HL-60/S4 treated with retinoic acid at 250 ng/mL for 4 days and 3 days (cell line): ENCODE results near the gene ARHGEF35.
"Not testable (repeated sequence)": the region's sequence is repeated elsewhere in the genome, so short reads cannot be mapped to it uniquely, and the experiment has no call there.

Experiments
- in situ Hi-C: fragments of 300-500 bp; cut with MboI; formaldehyde crosslinking; loops from 2 replicates; pipeline ENCODE4 v1.7.0; 2022; ENCODE audit warnings: low sequenced_read_pairs

The ARHGEF35 gene

GRCh38 chr7:144195212-144195872, at the start of gene ARHGEF35:
TSS of gene ARHGEF35 (minus strand) at chr7:144195833. CDS start at chr7:144188383, 7,450 bp downstream.
- in situ Hi-C loops = not testable (repeated sequence)

GRCh38 chr7:144245372-144245771, 49.7 kb upstream of the ARHGEF35 start:
- in situ Hi-C loops = not testable (repeated sequence)

GRCh38 chr7:144239365-144239764, 43.7 kb upstream of the ARHGEF35 start, which contains the start of gene OR2A42:
TSS of gene OR2A42 (minus strand) at chr7:144239605. CDS start at chr7:144232843, 6,762 bp downstream.
- in situ Hi-C loops = not testable (repeated sequence)

- in situ Hi-C loops = not testable (repeated sequence)
Measured at GRCh38 chr7:144238530-144239082, 43.0 kb upstream of the ARHGEF35 start.

GRCh38 chr7:144233039-144233438, 37.4 kb upstream of the ARHGEF35 start:
- in situ Hi-C loops = not testable (repeated sequence)

GRCh38 chr7:144231027-144231426, 35.4 kb upstream of the ARHGEF35 start:
- in situ Hi-C loops = not testable (repeated sequence)

- in situ Hi-C loops = not testable (repeated sequence)
Measured at GRCh38 chr7:144228810-144229209, 33.2 kb upstream of the ARHGEF35 start.

GRCh38 chr7:144226866-144227265, 31.2 kb upstream of the ARHGEF35 start:
- in situ Hi-C loops = not testable (repeated sequence)

- in situ Hi-C loops = not testable (repeated sequence)
Measured at GRCh38 chr7:144223675-144224074, 28.0 kb upstream of the ARHGEF35 start.

- in situ Hi-C loops = not testable (repeated sequence)
Measured at GRCh38 chr7:144220531-144220930, 24.9 kb upstream of the ARHGEF35 start.

- in situ Hi-C loops = not testable (repeated sequence)
Measured at GRCh38 chr7:144219149-144219548, 23.5 kb upstream of the ARHGEF35 start.

- in situ Hi-C loops = not testable (repeated sequence)
Measured at GRCh38 chr7:144218581-144218980, 22.9 kb upstream of the ARHGEF35 start.

- in situ Hi-C loops = not testable (repeated sequence)
Measured at GRCh38 chr7:144217200-144217599, 21.6 kb upstream of the ARHGEF35 start.

GRCh38 chr7:144205306-144205705, 9.7 kb upstream of the ARHGEF35 start:
- in situ Hi-C loops = not testable (repeated sequence)

- in situ Hi-C loops = not testable (repeated sequence)
Measured at GRCh38 chr7:144203086-144203485, 7.5 kb upstream of the ARHGEF35 start.

GRCh38 chr7:144201978-144202377, 6.3 kb upstream of the ARHGEF35 start:
- in situ Hi-C loops = not testable (repeated sequence)

- in situ Hi-C loops = not testable (repeated sequence)
Measured at GRCh38 chr7:144198934-144199333, 3.3 kb upstream of the ARHGEF35 start.

- in situ Hi-C loops = not testable (repeated sequence)
Measured at GRCh38 chr7:144194453-144194852, 1.2 kb downstream of the ARHGEF35 start.

- in situ Hi-C loops = not testable (repeated sequence)
Measured at GRCh38 chr7:144193782-144194181, 1.9 kb downstream of the ARHGEF35 start.

- in situ Hi-C loops = not testable (repeated sequence)
Measured at GRCh38 chr7:144188578-144189171, 7.0 kb downstream of the ARHGEF35 start.

GRCh38 chr7:144187848-144188247, 7.8 kb downstream of the ARHGEF35 start:
- in situ Hi-C loops = not testable (repeated sequence)

GRCh38 chr7:144183166-144183565, 12.5 kb downstream of the ARHGEF35 start, which contains the start of gene CTAGE4:
TSS of gene CTAGE4 (plus strand) at chr7:144183466. CDS start at chr7:144183504, 38 bp downstream.
- in situ Hi-C loops = not testable (repeated sequence)
